ENCODE results near the gene ELF4.

GRCh38 chrX:130075777-130076176 lies 34.5 kb downstream of the ELF4 start:
- TF ChIP-seq EZH2 (IDR thresholded peaks at IDR 0.05; ENCODE audit: borderline replicate concordance) (no peak), CTCF (IDR thresholded peaks at IDR 0.05; ENCODE audit: poor library complexity) (no peak)

Data from hepatocyte (in vitro differentiated cells).